Vagina (tissue), 2 donors: Measurements from ENCODE around the gene ZNF862.

Source experiments
- POLR2A ChIP-seq, 2 donors: fragments of 450-650 bp; IDR thresholded peaks; one replicate each; pipeline ENCODE4 v1.6.1; 2017; ENCODE audit warnings: antibody characterized with exemption in 2 of 2, mild to moderate bottlenecking in 2 of 2, moderate library complexity in 2 of 2
- TF ChIP-seq, protein P1 (sequence below), 3 experiments: fragments of 450-650 bp in 2 of 3; fragments of 200-600 bp in 1 of 3; sonication (generic) in 1 of 3; IDR thresholded peaks; one replicate each; pipeline ENCODE4 v1.5.1; 2017 to 2019; ENCODE audit warnings: antibody characterized with exemption in 3 of 3, mild to moderate bottlenecking in 2 of 3, moderate library complexity in 2 of 3

GRCh38 chr7:149832332-149833041 lies 5.7 kb upstream of the ZNF862 start:
- no peak for TF ChIP-seq POLR2A (IDR thresholded peaks at IDR 0.05)
- TF ChIP-seq, protein P1, sequence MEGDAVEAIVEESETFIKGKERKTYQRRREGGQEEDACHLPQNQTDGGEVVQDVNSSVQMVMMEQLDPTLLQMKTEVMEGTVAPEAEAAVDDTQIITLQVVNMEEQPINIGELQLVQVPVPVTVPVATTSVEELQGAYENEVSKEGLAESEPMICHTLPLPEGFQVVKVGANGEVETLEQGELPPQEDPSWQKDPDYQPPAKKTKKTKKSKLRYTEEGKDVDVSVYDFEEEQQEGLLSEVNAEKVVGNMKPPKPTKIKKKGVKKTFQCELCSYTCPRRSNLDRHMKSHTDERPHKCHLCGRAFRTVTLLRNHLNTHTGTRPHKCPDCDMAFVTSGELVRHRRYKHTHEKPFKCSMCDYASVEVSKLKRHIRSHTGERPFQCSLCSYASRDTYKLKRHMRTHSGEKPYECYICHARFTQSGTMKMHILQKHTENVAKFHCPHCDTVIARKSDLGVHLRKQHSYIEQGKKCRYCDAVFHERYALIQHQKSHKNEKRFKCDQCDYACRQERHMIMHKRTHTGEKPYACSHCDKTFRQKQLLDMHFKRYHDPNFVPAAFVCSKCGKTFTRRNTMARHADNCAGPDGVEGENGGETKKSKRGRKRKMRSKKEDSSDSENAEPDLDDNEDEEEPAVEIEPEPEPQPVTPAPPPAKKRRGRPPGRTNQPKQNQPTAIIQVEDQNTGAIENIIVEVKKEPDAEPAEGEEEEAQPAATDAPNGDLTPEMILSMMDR (IDR thresholded peaks at IDR 0.05), result no peak
